ENCODE results near the gene ZNF81.

ZNF81 gene

DNA sequence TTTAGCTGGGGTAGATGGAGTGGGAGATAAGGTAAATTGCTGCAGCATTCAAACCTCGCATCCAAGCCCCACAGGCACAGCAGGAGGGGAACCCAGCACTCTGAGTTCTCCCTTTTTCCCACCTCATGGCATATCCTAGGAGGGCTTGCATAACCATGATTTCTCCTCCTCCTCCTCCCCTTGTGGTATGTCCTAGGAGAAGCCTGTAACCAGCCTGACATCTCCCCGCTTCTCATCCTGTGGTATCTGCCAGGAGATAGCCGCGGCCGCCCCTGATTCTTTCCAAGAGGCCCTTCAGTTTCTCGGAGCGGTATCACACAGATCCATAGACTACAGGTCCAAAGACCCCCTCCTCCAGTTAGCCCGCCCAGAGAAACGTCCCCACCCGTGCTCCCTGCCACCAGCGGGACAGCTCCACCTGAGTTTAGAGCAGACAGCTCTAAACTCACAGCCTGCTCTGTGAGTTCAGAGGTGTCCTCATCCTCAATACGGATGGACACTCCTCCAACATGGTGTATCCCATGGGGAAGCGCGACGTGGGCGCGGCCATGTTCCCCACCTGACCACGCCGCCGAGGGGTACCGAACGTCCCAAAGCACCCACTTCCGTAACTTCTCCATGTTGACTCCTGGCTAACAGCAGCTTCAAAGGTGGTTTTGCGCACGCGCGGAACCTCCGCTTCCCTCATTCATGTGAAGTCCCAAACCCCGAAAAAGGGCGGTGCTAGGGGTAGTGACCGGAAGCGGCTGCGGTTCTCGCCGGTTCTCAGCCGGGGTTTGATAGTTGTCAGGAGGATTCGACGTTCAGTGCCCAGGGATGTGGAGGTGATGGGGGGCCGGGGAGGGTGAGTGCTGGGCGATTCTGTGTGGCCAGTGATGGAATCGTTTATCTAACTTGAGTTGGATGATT lies at the start of gene ZNF81:
Gene ZNF81, plus strand, starts transcription at position 739 of the 909 bp plus-strand sequence. CDS start 9,366 bp downstream, outside the sequence.
- TF ChIP-seq, protein P1, sequence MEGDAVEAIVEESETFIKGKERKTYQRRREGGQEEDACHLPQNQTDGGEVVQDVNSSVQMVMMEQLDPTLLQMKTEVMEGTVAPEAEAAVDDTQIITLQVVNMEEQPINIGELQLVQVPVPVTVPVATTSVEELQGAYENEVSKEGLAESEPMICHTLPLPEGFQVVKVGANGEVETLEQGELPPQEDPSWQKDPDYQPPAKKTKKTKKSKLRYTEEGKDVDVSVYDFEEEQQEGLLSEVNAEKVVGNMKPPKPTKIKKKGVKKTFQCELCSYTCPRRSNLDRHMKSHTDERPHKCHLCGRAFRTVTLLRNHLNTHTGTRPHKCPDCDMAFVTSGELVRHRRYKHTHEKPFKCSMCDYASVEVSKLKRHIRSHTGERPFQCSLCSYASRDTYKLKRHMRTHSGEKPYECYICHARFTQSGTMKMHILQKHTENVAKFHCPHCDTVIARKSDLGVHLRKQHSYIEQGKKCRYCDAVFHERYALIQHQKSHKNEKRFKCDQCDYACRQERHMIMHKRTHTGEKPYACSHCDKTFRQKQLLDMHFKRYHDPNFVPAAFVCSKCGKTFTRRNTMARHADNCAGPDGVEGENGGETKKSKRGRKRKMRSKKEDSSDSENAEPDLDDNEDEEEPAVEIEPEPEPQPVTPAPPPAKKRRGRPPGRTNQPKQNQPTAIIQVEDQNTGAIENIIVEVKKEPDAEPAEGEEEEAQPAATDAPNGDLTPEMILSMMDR (IDR thresholded peaks at IDR 0.05), result no peak

DNA sequence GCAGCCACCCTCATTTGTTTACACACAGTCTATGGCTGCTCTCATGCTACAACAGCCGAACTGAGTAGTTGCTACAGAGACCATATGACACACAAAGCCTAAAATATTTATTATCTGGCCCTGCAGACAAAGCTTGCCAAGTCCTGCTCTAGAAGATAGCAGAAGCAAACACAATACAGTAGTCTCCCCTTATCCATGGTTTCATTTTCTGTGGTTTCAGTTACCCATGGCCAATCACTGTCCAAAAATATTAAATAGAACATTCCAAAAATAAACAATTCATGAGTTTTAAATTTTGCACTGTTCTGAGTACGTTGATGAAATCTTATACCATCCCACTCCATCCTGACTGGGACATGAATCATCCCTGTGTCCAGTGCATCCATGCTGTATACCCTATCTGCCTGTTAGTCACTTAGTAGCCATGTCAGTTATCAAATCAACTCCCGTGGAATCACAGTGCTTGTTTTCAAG lies 40.2 kb upstream of the ZNF81 start:
- TF ChIP-seq, protein P1 (IDR thresholded peaks at IDR 0.05), result no peak

DNA sequence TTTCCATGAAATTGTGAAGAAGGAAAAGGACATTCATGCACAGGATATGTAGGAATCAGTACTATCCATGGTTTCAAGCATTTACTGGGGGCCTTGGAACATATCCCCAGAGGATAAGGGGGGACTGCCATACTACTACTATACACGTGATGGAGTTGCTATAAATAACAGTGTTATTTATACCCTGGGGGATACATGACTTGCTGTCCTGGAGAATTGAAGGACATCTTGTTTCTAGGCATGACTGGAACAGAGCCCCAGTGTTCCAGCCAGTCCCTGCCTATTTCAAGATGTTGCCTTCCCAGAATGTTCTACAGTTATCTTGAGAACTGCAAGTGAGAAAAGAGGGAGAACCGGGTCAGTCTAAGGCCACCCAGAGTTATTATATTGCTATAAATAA lies 39.6 kb upstream of the ZNF81 start:
- TF ChIP-seq, protein P1 (IDR thresholded peaks at IDR 0.05), result no peak

DNA sequence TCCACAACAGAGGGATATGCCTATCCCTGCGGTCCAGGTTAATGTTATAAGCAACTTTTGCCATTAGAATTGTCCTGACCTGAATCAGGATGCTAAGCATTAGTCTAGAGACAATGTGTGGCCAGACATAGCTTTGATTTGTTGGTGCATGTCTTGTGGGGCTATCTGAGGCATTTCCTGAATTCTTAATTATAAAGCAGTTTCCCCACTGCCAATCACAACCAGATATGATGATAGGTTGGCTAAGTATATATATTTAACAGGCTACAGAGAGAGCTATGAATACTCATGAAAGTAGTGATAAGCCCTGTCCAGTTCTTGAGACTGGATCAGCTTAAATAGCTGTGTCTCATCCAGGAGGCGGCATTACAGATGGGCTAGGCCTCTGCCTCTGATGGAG lies 37.8 kb upstream of the ZNF81 start:
- TF ChIP-seq, protein P1 (IDR thresholded peaks at IDR 0.05), result no peak

DNA sequence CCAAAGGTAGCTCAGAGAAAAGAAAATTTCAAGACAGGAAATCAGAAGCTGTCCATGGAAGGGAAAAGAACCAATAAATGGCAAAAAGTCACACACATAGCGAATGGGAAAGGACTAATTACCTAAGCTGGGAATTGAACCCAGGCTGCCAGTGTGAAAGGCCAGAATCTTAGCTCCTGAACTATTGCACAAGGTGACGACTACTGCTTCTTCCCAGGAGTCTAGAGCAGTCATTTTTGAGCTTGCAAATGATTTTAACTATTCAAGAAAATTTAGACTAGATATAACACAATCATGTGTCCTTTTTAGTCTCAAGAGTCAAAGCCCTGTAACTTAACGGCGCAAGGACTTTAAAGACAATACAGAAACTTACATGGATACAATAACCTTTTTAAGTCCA lies 34.1 kb upstream of the ZNF81 start:
- TF ChIP-seq, protein P1 (IDR thresholded peaks at IDR 0.05), result no peak

DNA sequence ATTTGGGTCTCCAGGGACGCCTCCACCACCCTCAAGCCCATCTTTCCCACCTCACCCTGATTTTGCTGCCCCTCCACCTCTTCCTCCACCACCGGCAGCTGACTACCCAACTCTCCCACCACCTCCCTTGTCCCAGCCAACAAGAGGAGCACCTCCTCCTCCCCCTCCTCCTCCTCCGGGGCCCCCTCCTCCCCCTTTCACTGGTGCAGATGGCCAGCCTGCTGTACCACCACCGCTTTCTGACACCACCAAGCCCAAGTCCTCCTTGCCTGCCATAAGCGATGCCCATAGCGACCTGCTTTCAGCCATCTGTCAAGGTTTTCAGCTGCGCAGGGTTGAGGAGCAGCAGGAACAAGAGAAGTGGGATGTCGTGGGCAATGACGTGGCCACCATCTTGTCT lies 32.4 kb upstream of the ZNF81 start:
- TF ChIP-seq, protein P1 (IDR thresholded peaks at IDR 0.05), result no peak

DNA sequence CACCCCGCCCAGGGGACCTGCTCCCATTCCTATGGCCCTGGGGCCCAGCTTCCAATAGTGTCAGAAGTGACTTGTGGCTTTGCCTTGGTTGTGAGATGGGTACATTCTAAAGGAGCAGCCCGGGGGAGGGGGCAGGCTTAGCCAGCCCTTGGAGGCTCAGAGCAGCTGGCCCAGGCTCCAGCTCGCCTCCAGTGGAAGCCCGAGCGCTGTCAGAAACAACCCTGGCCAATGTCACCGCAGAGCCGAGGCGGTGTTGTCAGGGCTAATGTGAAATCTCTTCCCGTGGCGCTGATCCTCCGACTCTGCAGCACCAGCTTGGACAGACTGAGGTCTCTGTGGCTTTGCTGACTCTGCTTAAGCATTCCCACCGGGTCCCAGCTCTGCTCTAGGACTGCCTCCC lies 29.2 kb upstream of the ZNF81 start:
- TF ChIP-seq, protein P1 (IDR thresholded peaks at IDR 0.05), result no peak
